HEK293 (cell line): ENCODE results near the gene RHOD.

Experiments used
- IKZF3 ChIP-seq: fragments of 450-650 bp; IDR thresholded peaks from 2 replicates; pipeline ENCODE4 v1.5.0; 2018; ENCODE audit warnings: missing biosample characterization, mild to moderate bottlenecking, missing genetic modification characterization, moderate library complexity
- KLF9 ChIP-seq: fragments of 450-650 bp; formaldehyde crosslinking; IDR thresholded peaks from 2 replicates; pipeline ENCODE4 v1.5.1; 2016; ENCODE audit warnings: missing biosample characterization, missing genetic modification characterization, low read depth
- REST ChIP-seq: fragments of 450-650 bp; formaldehyde crosslinking; IDR thresholded peaks from 2 replicates; pipeline ENCODE4 v1.5.1; 2016; ENCODE audit warnings: missing biosample characterization, missing genetic modification characterization
- YY1 ChIP-seq: fragments of 450-650 bp; formaldehyde crosslinking; IDR thresholded peaks from 2 replicates; pipeline ENCODE4 v1.5.1; 2018; ENCODE audit warnings: missing biosample characterization, missing genetic modification characterization
- ZNF121 ChIP-seq: fragments of 450-650 bp; formaldehyde crosslinking; IDR thresholded peaks from 2 replicates; pipeline ENCODE4 v1.5.1; 2016; ENCODE audit warnings: missing biosample characterization, missing genetic modification characterization
- ZNF138 ChIP-seq: fragments of 450-650 bp; formaldehyde crosslinking; IDR thresholded peaks from 2 replicates; pipeline ENCODE4 v1.5.1; 2016; ENCODE audit warnings: missing biosample characterization, missing genetic modification characterization, borderline replicate concordance
- ZNF18 ChIP-seq: fragments of 450-650 bp; formaldehyde crosslinking; IDR thresholded peaks from 2 replicates; pipeline ENCODE4 v1.5.1; 2016; ENCODE audit warnings: missing biosample characterization, missing genetic modification characterization
- ZNF23 ChIP-seq: fragments of 450-650 bp; formaldehyde crosslinking; IDR thresholded peaks from 2 replicates; pipeline ENCODE4 v1.5.1; 2016; ENCODE audit warnings: missing biosample characterization, missing genetic modification characterization, borderline replicate concordance
- ZNF302 ChIP-seq: fragments of 450-650 bp; formaldehyde crosslinking; IDR thresholded peaks from 2 replicates; pipeline ENCODE4 v1.5.1; 2016; ENCODE audit warnings: missing biosample characterization, missing genetic modification characterization, low read depth
- ZNF501 ChIP-seq: fragments of 450-650 bp; formaldehyde crosslinking; IDR thresholded peaks from 2 replicates; pipeline ENCODE4 v1.5.1; 2016; ENCODE audit warnings: missing biosample characterization, missing genetic modification characterization
- ZNF513 ChIP-seq: fragments of 450-650 bp; IDR thresholded peaks from 2 replicates; pipeline ENCODE4 v1.5.1; 2018; ENCODE audit warnings: missing biosample characterization, missing genetic modification characterization

- TF ChIP-seq ZNF18 (tag by site-specific recombination) (no peak), IKZF3 (tag by site-specific recombination) (no peak), ZNF121 (tag by site-specific recombination) (no peak), ZNF23 (tag by site-specific recombination) (no peak), ZNF138 (tag by site-specific recombination) (no peak), KLF9 (no peak), ZNF302 (tag by site-specific recombination) (no peak), REST (no peak), ZNF501 (tag by site-specific recombination) (no peak), ZNF513 (tag by site-specific recombination) (no peak), YY1 (tag by site-specific recombination) (no peak)
Measured at GRCh38 chr11:67014343-67014742, 42.3 kb upstream of the RHOD start.
